Spinal cord (tissue), 10 donors: ENCODE data around the gene PCDH9. TPM values are rescaled to one million over a fixed set of nuclear protein-coding genes. Genes with fewer than 3 reads are reported as not detected.

ENCODE experiments used
- DNase-seq, 6 donors: peaks; one replicate each; pipeline versions ENCODE4 v3.0.0 to v3.0.0-alpha.2; 2013 to 2015; ENCODE audit warnings: low spot score in 6 of 6, low read depth in 4 of 6
- H3K27ac ChIP-seq: one replicate; pipeline ENCODE4 v1.5.1; 2013; ENCODE audit warnings: low read depth, low read length, control low read depth
- H3K27me3 ChIP-seq: one replicate; pipeline ENCODE4 v1.6.1; 2013; ENCODE audit warnings: low read length; ENCODE audit not compliant: control insufficient read depth, insufficient read depth
- H3K36me3 ChIP-seq: one replicate; pipeline ENCODE4 v1.6.1; 2013; ENCODE audit warnings: low read length; ENCODE audit not compliant: control insufficient read depth, insufficient read depth
- H3K4me1 ChIP-seq: one replicate; pipeline ENCODE4 v1.6.1; 2013; ENCODE audit warnings: low read length; ENCODE audit not compliant: control insufficient read depth, insufficient read depth
- H3K4me3 ChIP-seq: one replicate; pipeline ENCODE4 v1.5.1; 2013; ENCODE audit warnings: low read depth, low read length, control low read depth
- H3K9me3 ChIP-seq: one replicate; pipeline ENCODE4 v1.6.1; 2013; ENCODE audit warnings: low read length; ENCODE audit not compliant: control insufficient read depth, insufficient read depth
- WGBS: methylation state at CpG from one replicate; pipeline ENCODE4 v1.1.5; 2013; ENCODE audit warnings: missing lambda C conversion rate; ENCODE audit not compliant: insufficient coverage; 5-methylcytosine and 5-hydroxymethylcytosine counted together
- polyA plus RNA-seq, 2 donors: library from polyadenylated mRNA; unstranded; fragments of 120-200 nt; gene quantifications; one replicate each; pipeline ENCODE4 v1.2.1, GENCODE V29; 2013; ENCODE audit not compliant: insufficient read length in 2 of 2
- total RNA-seq, 2 donors: library from RNA; depleted of rRNA in 1 of 2; stranded (reverse); fragments of 120-200 nt in 1 of 2; fragments of >200 nt in 1 of 2; gene quantifications; one replicate each; pipeline versions ENCODE4 v1.2.3 to v1.2.4, GENCODE V29; 2013 to 2014
- donor health status: healthy.

PCDH9 gene
- total and polyA plus RNA-seq, 4 donors = 37.6 to 180 (median 60.7) TPM

- Histone ChIP-seq H3K27ac (no peak overlapping the region), H3K9me3 (no peaks in the 10 kb centered on the region)
- 100% methylated on average over 1 of the region's 1 CpG for WGBS
These were observed 146.1 kb downstream of the PCDH9 start for GRCh38 chr13:67084066-67084465.

DNA sequence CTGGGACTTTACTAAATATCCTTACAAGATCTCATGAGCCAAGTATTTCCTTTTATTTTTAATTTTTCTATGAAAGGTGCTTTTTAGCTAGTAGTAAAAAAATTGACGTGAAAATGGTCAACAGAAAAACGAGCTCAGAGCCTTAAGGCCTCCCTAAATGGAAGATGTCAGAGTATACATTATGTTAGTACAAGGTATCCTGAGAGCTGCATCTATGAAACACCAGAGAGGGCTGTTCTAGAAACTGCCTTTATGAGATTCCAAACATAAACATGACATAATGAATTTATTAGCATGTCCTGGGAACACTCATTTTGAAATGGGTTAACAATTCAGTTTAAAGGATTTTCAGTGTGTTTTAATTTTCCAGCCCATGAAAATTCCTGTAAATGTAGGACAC, 146.6 kb downstream of the PCDH9 start:
- no CpG with 5 or more reads among the region's 2 CpGs for WGBS
- no peak overlapping the region for H3K27ac ChIP-seq
- H3K9me3 ChIP-seq = no peaks in the 10 kb centered on the region
- no peak overlapping the region for H3K4me3 ChIP-seq
- no peaks in the 10 kb centered on the region for H3K36me3 ChIP-seq
- H3K27me3 ChIP-seq = no peaks in the 10 kb centered on the region
- no peak for DNase-seq
- no peaks in the 10 kb centered on the region for H3K4me1 ChIP-seq

More at GRCh38 chr13:67084066-67084465, 146.1 kb downstream of the PCDH9 start:
- DNase-seq = no peak
- Histone ChIP-seq H3K36me3 (no peaks in the 10 kb centered on the region), H3K4me1 (no peaks in the 10 kb centered on the region), H3K4me3 (no peak overlapping the region), H3K27me3 (no peaks in the 10 kb centered on the region)

DNA sequence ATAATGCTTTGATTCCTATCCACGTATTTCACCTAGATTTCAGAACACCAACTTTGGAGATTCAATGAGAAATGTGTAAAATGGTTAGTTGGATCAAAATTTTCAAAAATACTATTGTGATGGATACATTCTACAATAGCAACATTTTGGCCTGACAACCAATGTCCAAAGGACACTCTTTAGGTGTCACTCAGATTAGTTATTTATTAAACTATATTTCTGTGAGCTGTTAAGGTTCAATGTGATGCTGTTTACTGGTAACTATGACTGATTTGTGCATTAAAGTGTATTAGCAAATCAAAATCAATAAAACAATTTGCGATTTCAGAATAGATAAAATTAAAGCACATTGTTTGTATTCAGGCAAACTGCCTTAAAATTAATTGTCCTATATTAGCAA, 149.8 kb downstream of the PCDH9 start:
- H3K36me3 ChIP-seq = no peaks in the 10 kb centered on the region
- H3K27me3 ChIP-seq = no peaks in the 10 kb centered on the region
- H3K9me3 ChIP-seq = no peaks in the 10 kb centered on the region
- no peak for DNase-seq
- WGBS = no CpG with 5 or more reads among the region's 2 CpGs
- no peak overlapping the region for H3K27ac ChIP-seq
- no peak overlapping the region for H3K4me3 ChIP-seq
- H3K4me1 ChIP-seq = no peaks in the 10 kb centered on the region

- H3K4me1 ChIP-seq = no peaks in the 10 kb centered on the region
- WGBS = 88% methylated on average over 5 of the region's 5 CpGs
- no peak overlapping the region for H3K4me3 ChIP-seq
- no peak for DNase-seq
- H3K27me3 ChIP-seq = no peaks in the 10 kb centered on the region
- no peaks in the 10 kb centered on the region for H3K9me3 ChIP-seq
- H3K27ac ChIP-seq = no peak overlapping the region
- no peaks in the 10 kb centered on the region for H3K36me3 ChIP-seq
These were observed 152.1 kb downstream of the PCDH9 start for GRCh38 chr13:67078062-67078461.

- Histone ChIP-seq H3K27me3 (no peaks in the 10 kb centered on the region), H3K36me3 (no peaks in the 10 kb centered on the region), H3K9me3 (no peaks in the 10 kb centered on the region), H3K4me1 (no peaks in the 10 kb centered on the region), H3K27ac (no peak overlapping the region), H3K4me3 (no peak overlapping the region)
- no peak for DNase-seq
These were observed 153.0 kb downstream of the PCDH9 start for GRCh38 chr13:67077132-67077531.

DNA sequence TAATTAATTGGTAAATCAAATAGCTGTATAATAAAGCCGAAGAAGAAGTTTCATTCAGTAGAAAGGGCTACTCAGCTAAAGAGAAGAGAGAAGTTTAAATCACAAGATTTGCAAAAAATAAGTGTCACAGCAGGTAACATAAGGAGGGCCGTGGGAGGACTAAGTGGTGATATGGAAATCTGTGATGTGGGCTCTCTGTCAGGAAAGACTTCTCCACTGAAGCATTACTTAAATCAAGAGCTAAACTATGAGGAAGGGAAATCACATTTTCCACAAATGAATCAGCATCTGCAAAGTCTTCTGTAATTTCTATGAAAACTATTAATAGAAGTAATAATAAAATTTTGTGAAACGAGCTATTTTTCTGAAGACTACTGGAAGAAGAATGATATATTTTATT, 153.8 kb downstream of the PCDH9 start:
- Histone ChIP-seq H3K36me3 (no peaks in the 10 kb centered on the region), H3K27me3 (no peaks in the 10 kb centered on the region), H3K4me3 (no peak overlapping the region), H3K4me1 (no peaks in the 10 kb centered on the region), H3K27ac (no peak overlapping the region), H3K9me3 (no peaks in the 10 kb centered on the region)
- WGBS = no CpG with 5 or more reads among the region's 3 CpGs
- DNase-seq = no peak

- DNase-seq = no peak
- no peaks in the 10 kb centered on the region for H3K9me3 ChIP-seq
- no peaks in the 10 kb centered on the region for H3K4me1 ChIP-seq
- WGBS = 83% methylated on average over 1 of the region's 1 CpG
- H3K27me3 ChIP-seq = no peaks in the 10 kb centered on the region
- no peak overlapping the region for H3K4me3 ChIP-seq
- no peak overlapping the region for H3K27ac ChIP-seq
- no peaks in the 10 kb centered on the region for H3K36me3 ChIP-seq
These were observed 154.9 kb downstream of the PCDH9 start for GRCh38 chr13:67075239-67075638.

- H3K4me3 ChIP-seq = no peak overlapping the region
- H3K9me3 ChIP-seq = no peaks in the 10 kb centered on the region
- no peaks in the 10 kb centered on the region for H3K36me3 ChIP-seq
- 80% methylated on average over 1 of the region's 3 CpGs for WGBS
- H3K27me3 ChIP-seq = no peaks in the 10 kb centered on the region
- H3K27ac ChIP-seq = no peak overlapping the region
- H3K4me1 ChIP-seq = no peaks in the 10 kb centered on the region
- no peak for DNase-seq
These were observed 158.1 kb downstream of the PCDH9 start for GRCh38 chr13:67071918-67072598.

DNA sequence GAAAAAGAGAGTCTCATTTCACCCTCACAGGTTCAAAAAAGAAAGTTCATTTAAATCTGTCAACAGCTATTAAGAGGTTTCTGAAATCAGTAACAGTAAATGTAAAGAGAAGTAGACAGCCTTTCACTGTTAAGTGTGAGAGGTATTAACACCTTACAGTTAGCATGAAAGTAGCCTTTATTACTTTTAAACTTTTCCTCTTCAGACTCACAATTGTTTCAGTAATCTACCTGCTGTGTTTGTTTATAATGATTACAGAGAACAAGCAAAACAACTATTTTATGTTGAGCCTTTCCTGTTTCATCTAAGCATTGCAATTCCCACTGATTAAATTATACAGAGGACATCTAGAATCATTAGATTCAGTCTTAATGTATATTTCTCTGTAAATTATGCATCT, 159.8 kb downstream of the PCDH9 start:
- H3K4me3 ChIP-seq = no peak overlapping the region
- no peaks in the 10 kb centered on the region for H3K9me3 ChIP-seq
- H3K4me1 ChIP-seq = no peaks in the 10 kb centered on the region
- no peak overlapping the region for H3K27ac ChIP-seq
- no peaks in the 10 kb centered on the region for H3K27me3 ChIP-seq
- H3K36me3 ChIP-seq = no peaks in the 10 kb centered on the region
- DNase-seq = no peak

- H3K27me3 ChIP-seq = no peaks in the 10 kb centered on the region
- peak in 2 of 6 donors; percentile 20 to 63 for DNase-seq
These were observed 160.9 kb downstream of the PCDH9 start for GRCh38 chr13:67069117-67069767.

More at GRCh38 chr13:67069117-67069767, 160.9 kb downstream of the PCDH9 start:
- no peak overlapping the region for H3K4me3 ChIP-seq
- H3K9me3 ChIP-seq = no peaks in the 10 kb centered on the region
- no peaks in the 10 kb centered on the region for H3K36me3 ChIP-seq
- no peak overlapping the region for H3K27ac ChIP-seq
- WGBS = 58% methylated on average over 2 of the region's 3 CpGs
- no peaks in the 10 kb centered on the region for H3K4me1 ChIP-seq
